DMS153 (cell line): ENCODE results near the gene PTP4A2.
"Not testable (repeated sequence)": the region's sequence is repeated elsewhere in the genome, so short reads cannot be mapped to it uniquely, and the experiment has no call there.

Experiments
- DNase-seq: peaks from one replicate; lab custom pipeline; 2025; lab: John Stamatoyannopoulos, UW

PTP4A2 gene

GRCh38 chr1:31924839-31925238 lies 13.3 kb downstream of the PTP4A2 start:
- DNase-seq, result no peak

GRCh38 chr1:31923901-31924535 lies 14.2 kb downstream of the PTP4A2 start:
- no peak for DNase-seq

- no peak for DNase-seq
Observed at GRCh38 chr1:31920956-31921355, 17.2 kb downstream of the PTP4A2 start.

- DNase-seq, result no peak
Observed at GRCh38 chr1:31919591-31919990, 18.6 kb downstream of the PTP4A2 start.

GRCh38 chr1:31915438-31915837 lies 22.7 kb downstream of the PTP4A2 start:
- DNase-seq, result no peak

GRCh38 chr1:31913968-31914367 lies 24.2 kb downstream of the PTP4A2 start:
- DNase-seq, result no peak

GRCh38 chr1:31912839-31913239 lies 25.3 kb downstream of the PTP4A2 start:
- peak; percentile 52 for DNase-seq

- no peak for DNase-seq
Observed at GRCh38 chr1:31911994-31912780, 26.0 kb downstream of the PTP4A2 start.

- DNase-seq, result no peak
Observed at GRCh38 chr1:31910933-31911332, 27.2 kb downstream of the PTP4A2 start.

- DNase-seq, result no peak
Observed at GRCh38 chr1:31909691-31910090, 28.5 kb downstream of the PTP4A2 start.

GRCh38 chr1:31906557-31906956 lies 31.6 kb downstream of the PTP4A2 start:
- DNase-seq, result no peak

GRCh38 chr1:31905681-31906080 lies 32.5 kb downstream of the PTP4A2 start:
- DNase-seq, result no peak

GRCh38 chr1:31905093-31905509 lies 33.1 kb downstream of the PTP4A2 start:
- DNase-seq, result no peak

- no peak for DNase-seq
Observed at GRCh38 chr1:31904339-31905092, 33.7 kb downstream of the PTP4A2 start.

GRCh38 chr1:31902510-31902860 lies 35.7 kb downstream of the PTP4A2 start:
- DNase-seq, result no peak

GRCh38 chr1:31901838-31902509 lies 36.2 kb downstream of the PTP4A2 start:
- no peak for DNase-seq

- DNase-seq, result no peak
Observed at GRCh38 chr1:31900790-31901189, 37.4 kb downstream of the PTP4A2 start.

- no peak for DNase-seq
Observed at GRCh38 chr1:31897526-31898100, 40.6 kb downstream of the PTP4A2 start.

- not testable (repeated sequence) for DNase-seq
Observed at GRCh38 chr1:31895474-31896198, 42.5 kb downstream of the PTP4A2 start.

GRCh38 chr1:31891280-31891679 lies 46.9 kb downstream of the PTP4A2 start:
- no peak for DNase-seq

GRCh38 chr1:31888291-31888690 lies 49.9 kb downstream of the PTP4A2 start:
- DNase-seq, result no peak
